ENCODE data around the gene LYST. TPM values are rescaled to one million over a fixed set of nuclear protein-coding genes. Genes with fewer than 3 reads are reported as not detected.
"Not testable (repeated sequence)": the region's sequence is repeated elsewhere in the genome, so short reads cannot be mapped to it uniquely, and the experiment has no call there.

The LYST gene
- polyA plus RNA-seq, 2 donors, result 4.3 to 4.8 TPM

DNA sequence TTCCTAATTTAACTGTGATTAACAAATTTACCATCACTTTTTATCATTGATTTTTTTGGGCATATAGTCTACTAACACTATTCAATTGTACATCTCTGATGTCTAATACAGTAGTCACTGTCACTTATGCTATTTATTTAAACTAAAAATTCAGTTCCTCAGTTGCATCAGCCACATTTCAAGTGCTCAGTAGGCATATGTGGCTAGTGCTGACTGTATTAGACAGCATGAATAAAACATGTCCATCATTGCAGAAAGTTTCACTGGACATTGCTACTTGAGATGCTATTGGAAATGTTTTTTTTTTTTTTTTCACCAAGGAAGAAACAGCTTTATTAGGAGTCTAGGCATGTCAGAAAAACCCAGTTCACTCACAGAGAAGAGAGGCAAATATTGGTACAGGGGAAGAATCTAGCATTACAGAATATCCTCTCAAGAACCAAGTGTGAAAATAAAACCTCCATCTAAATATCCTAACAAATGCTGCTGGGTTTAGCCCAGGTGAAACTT lies 109.1 kb downstream of the LYST start:
- Histone ChIP-seq H3K27me3 (ENCODE audit: control insufficient read depth in 1 of 2, insufficient read depth in 2 of 2, low read length in 2 of 2) (no peaks in the 10 kb centered on the region), H3K4me3 (ENCODE audit: low read depth in 1 of 2, low read length in 2 of 2) (no peak overlapping the region), H3K36me3 (ENCODE audit: control insufficient read depth in 2 of 2, insufficient read depth in 2 of 2, low read length in 1 of 2) (peaks cover 0 to 4% of the 10 kb centered on the region in 2 donors), H3K4me1 (ENCODE audit: control insufficient read depth in 2 of 2, insufficient read depth in 2 of 2, low read length in 1 of 2) (no peaks in the 10 kb centered on the region), H3K9me3 (ENCODE audit: control insufficient read depth in 2 of 2, insufficient read depth in 1 of 2, low read depth in 1 of 2, low read length in 1 of 2) (no peaks in the 10 kb centered on the region), H3K27ac (ENCODE audit: low read depth in 2 of 2, low read length in 1 of 2) (no peak overlapping the region)

GRCh38 chr1:235754186-235754585 lies 112.5 kb downstream of the LYST start:
- H3K4me3 ChIP-seq (ENCODE audit: low read depth in 1 of 2, low read length in 2 of 2); H3K36me3 ChIP-seq (ENCODE audit: control insufficient read depth in 2 of 2, insufficient read depth in 2 of 2, low read length in 1 of 2); H3K9me3 ChIP-seq (ENCODE audit: control insufficient read depth in 2 of 2, insufficient read depth in 1 of 2, low read depth in 1 of 2, low read length in 1 of 2); H3K27me3 ChIP-seq (ENCODE audit: control insufficient read depth in 1 of 2, insufficient read depth in 2 of 2, low read length in 2 of 2); H3K4me1 ChIP-seq (ENCODE audit: control insufficient read depth in 2 of 2, insufficient read depth in 2 of 2, low read length in 1 of 2); H3K27ac ChIP-seq (ENCODE audit: low read depth in 2 of 2, low read length in 1 of 2): not testable (repeated sequence)
- WGBS, 2 donors, result 84 to 89% methylated on average over 3 of the region's 3 CpGs

GRCh38 chr1:235749755-235750300 lies 116.9 kb downstream of the LYST start:
- no peak overlapping the region for H3K27ac ChIP-seq (ENCODE audit: low read depth in 2 of 2, low read length in 1 of 2)
- no peak overlapping the region for H3K4me3 ChIP-seq (ENCODE audit: low read depth in 1 of 2, low read length in 2 of 2)
- H3K9me3 ChIP-seq (ENCODE audit: control insufficient read depth in 2 of 2, insufficient read depth in 1 of 2, low read depth in 1 of 2, low read length in 1 of 2), result no peaks in the 10 kb centered on the region
- WGBS, 2 donors, result 88 to 89% methylated on average over 1 of the region's 1 CpG
- H3K27me3 ChIP-seq (ENCODE audit: control insufficient read depth in 1 of 2, insufficient read depth in 2 of 2, low read length in 2 of 2), result no peaks in the 10 kb centered on the region
- H3K4me1 ChIP-seq (ENCODE audit: control insufficient read depth in 2 of 2, insufficient read depth in 2 of 2, low read length in 1 of 2), result no peaks in the 10 kb centered on the region
- H3K36me3 ChIP-seq (ENCODE audit: control insufficient read depth in 2 of 2, insufficient read depth in 2 of 2, low read length in 1 of 2), result peaks cover 0 to 6% of the 10 kb centered on the region in 2 donors

DNA sequence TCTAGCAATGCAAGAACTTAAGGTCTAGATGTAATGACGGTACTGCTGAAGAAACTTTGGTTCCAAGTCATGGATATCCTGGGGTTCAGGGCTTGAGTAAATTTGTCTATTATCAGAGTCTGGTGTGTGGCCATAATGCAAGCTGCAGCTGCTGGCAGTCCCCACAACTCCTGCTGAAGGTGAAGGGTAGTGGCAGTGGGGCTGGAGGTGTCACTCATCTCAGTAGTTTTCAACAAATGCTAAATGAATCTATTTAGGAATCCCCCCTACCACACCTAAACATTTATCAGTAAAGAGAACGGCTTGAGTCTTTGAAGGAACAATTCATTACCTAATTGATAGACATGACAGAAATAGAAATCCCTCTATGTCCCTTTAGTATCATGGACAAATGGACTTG lies 118.0 kb downstream of the LYST start:
- WGBS, 2 donors, result 85 to 92% methylated on average over 2 of the region's 2 CpGs

DNA sequence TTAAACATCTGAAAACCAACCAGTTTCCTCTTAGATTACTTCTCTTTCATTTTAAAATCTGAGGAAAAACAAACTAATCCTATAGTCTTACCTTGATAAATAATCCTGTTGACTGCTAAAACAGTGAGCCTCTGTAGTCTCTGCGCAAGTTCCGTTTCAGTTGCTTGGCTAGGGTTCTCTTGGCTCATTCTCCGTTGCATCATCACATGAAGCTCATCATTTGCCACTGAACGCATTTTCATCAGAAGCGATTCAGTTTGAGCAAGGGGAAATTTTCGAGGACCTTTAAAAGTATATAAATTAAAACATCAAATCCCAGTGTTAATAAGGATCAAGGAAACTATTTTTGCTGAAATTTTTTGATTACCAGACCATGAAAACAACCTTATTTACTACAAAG lies 120.5 kb downstream of the LYST start:
- peaks cover 0 to 6% of the 10 kb centered on the region in 2 donors for H3K36me3 ChIP-seq (ENCODE audit: control insufficient read depth in 2 of 2, insufficient read depth in 2 of 2, low read length in 1 of 2)
- no peaks in the 10 kb centered on the region for H3K27me3 ChIP-seq (ENCODE audit: control insufficient read depth in 1 of 2, insufficient read depth in 2 of 2, low read length in 2 of 2)
- no peak overlapping the region for H3K27ac ChIP-seq (ENCODE audit: low read depth in 2 of 2, low read length in 1 of 2)
- H3K4me3 ChIP-seq (ENCODE audit: low read depth in 1 of 2, low read length in 2 of 2), result no peak overlapping the region
- WGBS, 2 donors, result 94 to 96% methylated on average over 6 of the region's 6 CpGs
- H3K9me3 ChIP-seq (ENCODE audit: control insufficient read depth in 2 of 2, insufficient read depth in 1 of 2, low read depth in 1 of 2, low read length in 1 of 2), result no peaks in the 10 kb centered on the region
- H3K4me1 ChIP-seq (ENCODE audit: control insufficient read depth in 2 of 2, insufficient read depth in 2 of 2, low read length in 1 of 2), result no peaks in the 10 kb centered on the region

More for the DNA sequence above, 118.0 kb downstream of the LYST start:
- no peaks in the 10 kb centered on the region for H3K27me3 ChIP-seq (ENCODE audit: control insufficient read depth in 1 of 2, insufficient read depth in 2 of 2, low read length in 2 of 2)
- H3K9me3 ChIP-seq (ENCODE audit: control insufficient read depth in 2 of 2, insufficient read depth in 1 of 2, low read depth in 1 of 2, low read length in 1 of 2), result no peaks in the 10 kb centered on the region
- H3K4me3 ChIP-seq (ENCODE audit: low read depth in 1 of 2, low read length in 2 of 2), result no peak overlapping the region
- peaks cover 0 to 6% of the 10 kb centered on the region in 2 donors for H3K36me3 ChIP-seq (ENCODE audit: control insufficient read depth in 2 of 2, insufficient read depth in 2 of 2, low read length in 1 of 2)
- no peaks in the 10 kb centered on the region for H3K4me1 ChIP-seq (ENCODE audit: control insufficient read depth in 2 of 2, insufficient read depth in 2 of 2, low read length in 1 of 2)
- no peak overlapping the region for H3K27ac ChIP-seq (ENCODE audit: low read depth in 2 of 2, low read length in 1 of 2)

DNA sequence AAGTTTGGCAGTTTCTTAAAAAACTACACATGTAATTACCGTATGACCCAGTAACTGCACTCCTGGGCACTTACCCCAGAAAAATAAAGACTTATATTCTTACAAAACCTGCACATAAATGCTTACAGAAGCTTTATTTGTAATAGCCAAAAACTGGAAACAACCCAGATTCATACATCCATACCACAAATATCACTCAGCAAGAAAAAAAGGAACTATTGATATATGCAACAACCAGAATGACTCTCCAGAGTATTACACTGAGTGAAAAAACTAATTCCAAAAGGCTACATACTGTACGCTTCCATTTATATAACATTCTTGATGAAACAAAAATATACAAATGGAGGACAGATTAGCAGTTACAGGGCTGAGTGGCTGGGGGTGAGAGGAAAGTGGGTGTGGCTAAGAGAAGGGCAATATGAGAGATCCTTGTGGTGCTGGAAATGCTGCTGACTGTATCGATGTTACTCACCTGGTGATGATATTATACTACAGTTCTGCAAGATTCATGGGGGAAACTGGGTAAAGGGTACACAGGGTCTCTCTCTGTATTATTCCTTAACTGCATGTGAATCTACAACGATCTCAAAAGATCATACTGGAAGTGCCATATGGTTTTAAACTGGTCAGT lies 121.1 kb downstream of the LYST start:
- Histone ChIP-seq H3K4me1 (ENCODE audit: control insufficient read depth in 2 of 2, insufficient read depth in 2 of 2, low read length in 1 of 2) (no peaks in the 10 kb centered on the region), H3K27ac (ENCODE audit: low read depth in 2 of 2, low read length in 1 of 2) (no peak overlapping the region), H3K27me3 (ENCODE audit: control insufficient read depth in 1 of 2, insufficient read depth in 2 of 2, low read length in 2 of 2) (no peaks in the 10 kb centered on the region), H3K9me3 (ENCODE audit: control insufficient read depth in 2 of 2, insufficient read depth in 1 of 2, low read depth in 1 of 2, low read length in 1 of 2) (no peaks in the 10 kb centered on the region), H3K36me3 (ENCODE audit: control insufficient read depth in 2 of 2, insufficient read depth in 2 of 2, low read length in 1 of 2) (peaks cover 0 to 6% of the 10 kb centered on the region in 2 donors), H3K4me3 (ENCODE audit: low read depth in 1 of 2, low read length in 2 of 2) (no peak overlapping the region)
- WGBS, 2 donors, result 84 to 89% methylated on average over 4 of the region's 4 CpGs

DNA sequence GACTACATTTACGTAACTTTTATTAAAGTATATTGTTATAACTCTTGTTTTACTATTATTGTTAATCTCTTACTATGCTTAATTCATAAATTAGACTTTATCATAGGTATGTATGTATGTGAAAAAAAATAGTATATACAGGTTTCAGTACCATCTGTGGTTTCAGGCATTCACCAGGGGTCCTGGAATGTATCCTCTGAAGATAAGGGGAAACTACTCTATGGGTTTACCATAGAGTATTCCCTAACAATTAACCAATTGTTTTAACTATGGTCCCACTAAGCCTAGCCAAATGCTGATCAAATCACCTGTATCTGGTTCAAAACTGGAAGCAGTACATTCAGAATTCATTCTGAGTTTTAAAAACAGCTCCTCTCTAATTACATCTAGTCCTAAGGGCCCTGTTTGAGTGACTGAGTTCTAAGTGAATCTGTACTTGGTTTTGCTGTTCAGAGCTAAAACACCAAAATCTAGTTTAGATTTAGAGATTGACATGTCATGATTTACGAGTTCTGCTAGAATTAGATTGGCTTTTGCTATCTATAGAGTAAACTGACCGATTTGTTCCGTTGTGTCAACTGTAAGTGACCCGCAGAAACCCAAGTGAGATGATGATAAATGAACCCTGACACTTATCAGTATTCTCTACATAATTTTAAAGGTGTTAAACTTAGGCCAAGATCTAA lies 123.6 kb downstream of the LYST start:
- H3K36me3 ChIP-seq (ENCODE audit: control insufficient read depth in 2 of 2, insufficient read depth in 2 of 2, low read length in 1 of 2), result peaks cover 0 to 5% of the 10 kb centered on the region in 2 donors
- 85 to 92% methylated on average over 5 of the region's 5 CpGs for WGBS, 2 donors

DNA sequence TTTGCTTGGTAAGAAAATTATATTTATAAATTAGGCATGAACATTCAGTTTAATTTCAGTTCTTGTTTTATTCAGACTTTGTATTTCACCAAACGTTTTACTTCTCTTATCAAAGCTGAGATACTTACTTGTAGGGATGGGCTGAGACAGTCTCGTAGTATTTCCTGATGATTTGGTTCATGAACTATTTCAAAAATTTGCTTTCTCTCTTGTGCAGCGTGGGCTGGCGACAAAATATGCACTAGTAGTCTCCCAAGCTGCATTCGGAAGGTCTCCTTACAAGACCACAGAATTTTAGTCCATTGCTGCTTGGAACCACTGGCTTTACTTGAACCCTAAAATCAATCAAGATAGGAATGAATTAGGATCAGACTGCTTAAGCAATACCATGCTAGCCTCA lies 125.4 kb downstream of the LYST start:
- Histone ChIP-seq H3K27ac (ENCODE audit: low read depth in 2 of 2, low read length in 1 of 2) (no peak overlapping the region), H3K27me3 (ENCODE audit: control insufficient read depth in 1 of 2, insufficient read depth in 2 of 2, low read length in 2 of 2) (no peaks in the 10 kb centered on the region), H3K4me3 (ENCODE audit: low read depth in 1 of 2, low read length in 2 of 2) (no peak overlapping the region), H3K36me3 (ENCODE audit: control insufficient read depth in 2 of 2, insufficient read depth in 2 of 2, low read length in 1 of 2) (peaks cover 0 to 3% of the 10 kb centered on the region in 2 donors), H3K9me3 (ENCODE audit: control insufficient read depth in 2 of 2, insufficient read depth in 1 of 2, low read depth in 1 of 2, low read length in 1 of 2) (no peaks in the 10 kb centered on the region), H3K4me1 (ENCODE audit: control insufficient read depth in 2 of 2, insufficient read depth in 2 of 2, low read length in 1 of 2) (no peaks in the 10 kb centered on the region)
- 80 to 83% methylated on average over 5 of the region's 5 CpGs for WGBS, 2 donors

More for the DNA sequence above, 123.6 kb downstream of the LYST start:
- H3K27ac ChIP-seq (ENCODE audit: low read depth in 2 of 2, low read length in 1 of 2), result no peak overlapping the region
- H3K27me3 ChIP-seq (ENCODE audit: control insufficient read depth in 1 of 2, insufficient read depth in 2 of 2, low read length in 2 of 2), result no peaks in the 10 kb centered on the region
- no peak overlapping the region for H3K4me3 ChIP-seq (ENCODE audit: low read depth in 1 of 2, low read length in 2 of 2)
- no peaks in the 10 kb centered on the region for H3K4me1 ChIP-seq (ENCODE audit: control insufficient read depth in 2 of 2, insufficient read depth in 2 of 2, low read length in 1 of 2)
- no peaks in the 10 kb centered on the region for H3K9me3 ChIP-seq (ENCODE audit: control insufficient read depth in 2 of 2, insufficient read depth in 1 of 2, low read depth in 1 of 2, low read length in 1 of 2)

GRCh38 chr1:235739631-235740030 lies 127.1 kb downstream of the LYST start:
- Histone ChIP-seq H3K27me3 (ENCODE audit: control insufficient read depth in 1 of 2, insufficient read depth in 2 of 2, low read length in 2 of 2) (no peaks in the 10 kb centered on the region), H3K4me3 (ENCODE audit: low read depth in 1 of 2, low read length in 2 of 2) (no peak overlapping the region), H3K4me1 (ENCODE audit: control insufficient read depth in 2 of 2, insufficient read depth in 2 of 2, low read length in 1 of 2) (no peaks in the 10 kb centered on the region), H3K9me3 (ENCODE audit: control insufficient read depth in 2 of 2, insufficient read depth in 1 of 2, low read depth in 1 of 2, low read length in 1 of 2) (no peaks in the 10 kb centered on the region), H3K27ac (ENCODE audit: low read depth in 2 of 2, low read length in 1 of 2) (no peak overlapping the region), H3K36me3 (ENCODE audit: control insufficient read depth in 2 of 2, insufficient read depth in 2 of 2, low read length in 1 of 2) (no peaks in the 10 kb centered on the region)
- 78 to 85% methylated on average over 6 of the region's 6 CpGs for WGBS, 2 donors

Data from esophagus (tissue), 2 donors.